ENCODE data around the gene BBOF1. TPM values are rescaled to one million over a fixed set of nuclear protein-coding genes. Genes with fewer than 3 reads are reported as not detected.
A peak's percentile ranks its signal among the peaks of the same experiment; 100 is the strongest.

The BBOF1 gene
- total RNA-seq, 1 donor from 2014 or later = 9.3 TPM

DNA sequence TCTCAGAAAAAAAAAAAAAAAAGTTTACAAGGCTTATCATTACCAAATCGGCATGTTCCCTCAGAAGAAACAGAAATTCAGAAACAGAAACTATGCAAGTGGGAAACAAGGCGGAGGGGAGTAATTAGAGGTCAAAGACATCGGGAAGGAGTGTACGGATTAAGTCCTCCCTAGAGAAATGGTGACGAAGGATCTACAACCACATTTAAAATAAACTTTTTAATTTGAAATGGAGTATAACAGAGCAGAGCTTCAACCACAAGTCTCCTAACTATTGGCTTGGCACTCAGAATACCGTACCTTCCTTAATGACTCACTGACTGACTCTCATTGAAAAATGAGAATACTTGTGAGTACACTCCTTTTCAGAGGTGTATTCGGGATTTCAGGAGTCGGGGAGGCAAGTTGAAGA is 969 bp upstream of the BBOF1 start:
- Mint-ChIP-seq H3K27ac (ENCODE audit: unreplicated experiment) (peak overlapping the region; percentile 97), H3K9me3 (ENCODE audit: low read depth) (no peaks in the 10 kb centered on the region), H3K36me3 (ENCODE audit: low read depth) (peaks cover 7% of the 10 kb centered on the region), H3K4me1 (ENCODE audit: low read depth) (peaks cover 17% of the 10 kb centered on the region), H3K27me3 (ENCODE audit: low read depth) (no peaks in the 10 kb centered on the region), H3K4me3 (ENCODE audit: unreplicated experiment) (peak overlapping the region; percentile 84)
- TF ChIP-seq, protein P1, sequence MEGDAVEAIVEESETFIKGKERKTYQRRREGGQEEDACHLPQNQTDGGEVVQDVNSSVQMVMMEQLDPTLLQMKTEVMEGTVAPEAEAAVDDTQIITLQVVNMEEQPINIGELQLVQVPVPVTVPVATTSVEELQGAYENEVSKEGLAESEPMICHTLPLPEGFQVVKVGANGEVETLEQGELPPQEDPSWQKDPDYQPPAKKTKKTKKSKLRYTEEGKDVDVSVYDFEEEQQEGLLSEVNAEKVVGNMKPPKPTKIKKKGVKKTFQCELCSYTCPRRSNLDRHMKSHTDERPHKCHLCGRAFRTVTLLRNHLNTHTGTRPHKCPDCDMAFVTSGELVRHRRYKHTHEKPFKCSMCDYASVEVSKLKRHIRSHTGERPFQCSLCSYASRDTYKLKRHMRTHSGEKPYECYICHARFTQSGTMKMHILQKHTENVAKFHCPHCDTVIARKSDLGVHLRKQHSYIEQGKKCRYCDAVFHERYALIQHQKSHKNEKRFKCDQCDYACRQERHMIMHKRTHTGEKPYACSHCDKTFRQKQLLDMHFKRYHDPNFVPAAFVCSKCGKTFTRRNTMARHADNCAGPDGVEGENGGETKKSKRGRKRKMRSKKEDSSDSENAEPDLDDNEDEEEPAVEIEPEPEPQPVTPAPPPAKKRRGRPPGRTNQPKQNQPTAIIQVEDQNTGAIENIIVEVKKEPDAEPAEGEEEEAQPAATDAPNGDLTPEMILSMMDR (IDR thresholded peaks at IDR 0.05) = no peak
- DNase-seq (ENCODE audit: low spot score) = no peak

DNA sequence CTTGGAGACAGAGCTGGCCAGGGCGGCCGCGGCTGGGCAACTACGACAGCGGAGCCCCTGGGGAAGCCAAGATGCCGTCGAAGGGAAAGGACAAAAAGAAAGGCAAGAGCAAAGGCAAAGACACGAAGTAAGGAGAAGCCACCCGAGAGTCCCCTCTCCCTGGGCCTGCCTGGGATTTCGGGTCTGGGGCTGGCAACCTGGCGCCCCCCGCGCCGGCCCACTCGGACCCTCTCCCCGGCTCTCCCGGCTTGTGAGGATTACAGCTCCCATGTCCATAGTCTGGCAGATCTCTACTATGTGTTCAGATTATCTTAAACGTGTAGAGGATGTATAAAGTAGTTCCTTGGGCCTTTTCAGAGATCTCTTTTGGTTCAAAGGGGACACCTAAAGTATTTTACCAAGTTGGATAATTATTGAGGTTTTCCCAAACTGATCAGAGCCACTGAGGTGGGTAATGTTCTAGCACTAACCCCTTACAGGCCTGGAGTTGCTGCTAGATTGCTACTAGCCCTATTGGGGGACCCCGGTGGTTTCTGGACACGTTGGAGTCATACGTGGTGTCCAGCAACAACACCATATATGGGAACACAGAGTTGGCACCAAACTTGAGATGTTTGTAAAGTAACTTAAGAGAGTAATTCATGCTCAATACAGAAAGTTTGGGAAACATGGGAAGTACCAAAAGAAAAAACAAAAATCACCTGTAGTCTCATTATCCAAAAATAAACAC is 424 bp downstream of the BBOF1 start:
- peak overlapping the region; percentile 84 for H3K4me3 Mint-ChIP-seq (ENCODE audit: unreplicated experiment)
- H3K27ac Mint-ChIP-seq (ENCODE audit: unreplicated experiment) = peak overlapping the region; percentile 99
- DNase-seq (ENCODE audit: low spot score) = no peak
- no peaks in the 10 kb centered on the region for H3K36me3 Mint-ChIP-seq (ENCODE audit: low read depth)
- no peaks in the 10 kb centered on the region for H3K27me3 Mint-ChIP-seq (ENCODE audit: low read depth)
- no peaks in the 10 kb centered on the region for H3K9me3 Mint-ChIP-seq (ENCODE audit: low read depth)
- TF ChIP-seq, protein P1 (IDR thresholded peaks at IDR 0.05) = no peak
- H3K4me1 Mint-ChIP-seq (ENCODE audit: low read depth) = peaks cover 17% of the 10 kb centered on the region

DNA sequence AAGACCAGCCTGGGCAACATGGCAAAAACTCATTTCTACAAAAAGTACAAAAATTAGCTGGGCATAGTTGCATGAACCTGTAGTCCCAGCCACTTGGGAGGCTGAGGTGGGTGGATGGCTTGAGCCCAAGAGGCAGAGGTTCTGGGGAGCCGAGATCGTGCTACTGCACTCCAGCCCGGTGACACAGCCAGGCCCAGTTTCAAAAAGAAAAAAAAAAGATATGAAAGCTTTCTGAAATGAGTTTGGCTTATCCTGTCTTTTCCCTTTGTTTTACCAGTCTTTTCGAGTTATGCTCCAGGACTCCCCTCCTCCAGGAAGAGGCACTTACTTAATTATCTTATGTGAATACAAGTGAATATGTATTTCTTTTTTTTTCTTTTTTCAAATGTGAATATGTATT is 3.2 kb downstream of the BBOF1 start:
- H3K4me3 Mint-ChIP-seq (ENCODE audit: unreplicated experiment) = no peak overlapping the region
- peaks cover 17% of the 10 kb centered on the region for H3K4me1 Mint-ChIP-seq (ENCODE audit: low read depth)
- DNase-seq (ENCODE audit: low spot score) = no peak
- TF ChIP-seq, protein P1 (IDR thresholded peaks at IDR 0.05) = no peak
- H3K36me3 Mint-ChIP-seq (ENCODE audit: low read depth) = no peaks in the 10 kb centered on the region
- H3K27ac Mint-ChIP-seq (ENCODE audit: unreplicated experiment) = no peak overlapping the region
- no peaks in the 10 kb centered on the region for H3K27me3 Mint-ChIP-seq (ENCODE audit: low read depth)
- H3K9me3 Mint-ChIP-seq (ENCODE audit: low read depth) = no peaks in the 10 kb centered on the region

DNA sequence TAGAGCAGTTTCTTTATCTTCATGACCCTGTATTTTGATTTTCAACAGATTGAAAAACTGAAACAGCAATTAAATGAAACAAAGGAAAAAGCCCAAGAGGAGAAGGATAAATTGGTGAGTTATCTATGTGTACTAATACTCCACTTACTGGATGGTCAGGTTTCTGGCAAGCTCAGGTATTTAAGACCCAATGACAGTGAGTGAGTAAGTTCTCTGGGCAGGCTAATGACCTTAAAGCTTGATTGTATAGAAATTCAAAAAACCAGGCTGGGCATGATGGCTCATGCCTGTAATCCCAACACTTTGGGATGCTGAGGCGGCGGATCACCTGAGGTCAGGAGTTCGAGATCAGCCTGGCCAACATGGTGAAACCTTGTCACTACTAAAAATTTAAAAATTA is 10.0 kb downstream of the BBOF1 start:
- TF ChIP-seq, protein P1 (IDR thresholded peaks at IDR 0.05) = no peak
- Mint-ChIP-seq H3K36me3 (ENCODE audit: low read depth) (peaks cover 5% of the 10 kb centered on the region), H3K27me3 (ENCODE audit: low read depth) (no peaks in the 10 kb centered on the region), H3K27ac (ENCODE audit: unreplicated experiment) (no peak overlapping the region), H3K4me1 (ENCODE audit: low read depth) (no peaks in the 10 kb centered on the region), H3K9me3 (ENCODE audit: low read depth) (no peaks in the 10 kb centered on the region), H3K4me3 (ENCODE audit: unreplicated experiment) (no peak overlapping the region)
- DNase-seq (ENCODE audit: low spot score) = no peak

DNA sequence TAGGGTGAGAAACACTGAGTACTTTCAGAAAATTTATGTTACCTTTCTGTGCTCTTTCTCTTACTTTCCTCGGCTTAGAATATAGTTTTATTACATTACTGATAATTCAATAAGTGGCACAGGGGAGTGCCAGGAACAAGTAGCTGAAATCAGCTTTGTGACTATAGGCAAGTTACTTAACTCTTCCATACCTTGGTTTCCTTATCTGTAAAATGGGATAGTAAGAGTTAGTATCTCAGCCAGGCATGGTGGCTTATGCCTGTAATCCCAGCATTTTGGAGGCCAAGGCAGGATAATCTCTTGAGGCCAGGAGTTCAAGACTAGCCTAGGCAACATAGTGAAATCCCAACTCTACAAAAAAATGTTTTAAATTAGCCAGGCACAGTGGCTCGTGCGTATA is 15.4 kb downstream of the BBOF1 start:
- H3K4me1 Mint-ChIP-seq (ENCODE audit: low read depth) = no peaks in the 10 kb centered on the region
- H3K36me3 Mint-ChIP-seq (ENCODE audit: low read depth) = peaks cover 6% of the 10 kb centered on the region
- TF ChIP-seq, protein P1 (IDR thresholded peaks at IDR 0.05) = no peak
- H3K27ac Mint-ChIP-seq (ENCODE audit: unreplicated experiment) = no peak overlapping the region
- no peaks in the 10 kb centered on the region for H3K9me3 Mint-ChIP-seq (ENCODE audit: low read depth)
- H3K4me3 Mint-ChIP-seq (ENCODE audit: unreplicated experiment) = no peak overlapping the region
- no peaks in the 10 kb centered on the region for H3K27me3 Mint-ChIP-seq (ENCODE audit: low read depth)
- DNase-seq (ENCODE audit: low spot score) = no peak
